Measurements from ENCODE around the gene PALB2. TPM values are rescaled to one million over a fixed set of nuclear protein-coding genes. Genes with fewer than 3 reads are reported as not detected.

The PALB2 gene
- total RNA-seq, 1 experiment from 2014 or later = 40.3 TPM

DNA sequence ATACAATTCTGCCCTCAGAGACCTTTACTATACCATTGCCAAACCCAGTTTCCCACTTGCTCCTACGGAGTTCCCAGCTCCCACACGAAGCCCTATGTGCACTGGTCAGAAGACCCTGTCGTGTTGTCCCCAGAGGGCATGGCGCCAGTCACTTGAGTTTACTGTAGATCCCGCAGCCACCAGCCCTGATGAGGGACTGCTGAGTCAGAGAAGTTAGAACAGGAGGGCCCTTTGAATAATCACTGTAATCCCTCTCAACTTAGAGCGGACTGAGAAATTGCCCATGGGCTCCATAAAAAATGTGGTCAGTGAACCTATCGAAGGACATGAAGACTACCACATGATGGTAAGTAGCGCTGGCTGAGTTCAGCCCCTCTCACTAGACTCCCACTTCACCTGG lies 74.4 kb downstream of the PALB2 start:
- Mint-ChIP-seq H3K9me3 (no peaks in the 10 kb centered on the region), H3K4me3 (no peak overlapping the region), H3K36me3 (ENCODE audit: insufficient read depth in 1 of 3, low read depth in 3 of 3) (peaks cover 55 to 92% (median 89%) of the 10 kb centered on the region in 3 experiments), H3K27ac (no peak overlapping the region), H3K4me1 (no peaks in the 10 kb centered on the region), H3K27me3 (ENCODE audit: low read depth) (no peaks in the 10 kb centered on the region)
- no peaks in the 10 kb centered on the region for H3K23me2 ChIP-seq (ENCODE audit: insufficient read length, low read depth, low read length, poor library complexity, severe bottlenecking)
- no peak overlapping the region for H3K4me2 ChIP-seq (ENCODE audit: insufficient read depth, insufficient read length, low read length)
- no peaks in the 10 kb centered on the region for H3K79me2 ChIP-seq (ENCODE audit: insufficient read depth, low read length)
- H2BK15ac ChIP-seq (ENCODE audit: low read depth, low read length) = no peak overlapping the region
- H2BK20ac ChIP-seq (ENCODE audit: low read depth, low read length, poor library complexity, severe bottlenecking) = no peak overlapping the region
- no peak overlapping the region for H2BK5ac ChIP-seq (ENCODE audit: insufficient read length, low read length)
- no peaks in the 10 kb centered on the region for H4K20me1 ChIP-seq (ENCODE audit: control insufficient read depth, insufficient read depth, insufficient read length)
- no peak overlapping the region for H3K4ac ChIP-seq (ENCODE audit: low read depth, low read length)
- H2AK5ac ChIP-seq (ENCODE audit: insufficient read length, low read length) = no peak overlapping the region
- no peaks in the 10 kb centered on the region for H3K79me1 ChIP-seq (ENCODE audit: insufficient read depth, low read depth, low read length, poor library complexity, severe bottlenecking)
- H3K18ac ChIP-seq (ENCODE audit: insufficient read length, low read depth, low read length) = no peak overlapping the region
- no peaks in the 10 kb centered on the region for H3K4me1 ChIP-seq (ENCODE audit: insufficient read depth, low read length)
- no peak overlapping the region for H3K56ac ChIP-seq (ENCODE audit: insufficient read length, low read depth, low read length)
- H3K27me3 ChIP-seq (ENCODE audit: insufficient read depth, low read length) = no peaks in the 10 kb centered on the region
- H3T11ph ChIP-seq (ENCODE audit: low read length) = no peak overlapping the region
- H3K27ac ChIP-seq (ENCODE audit: insufficient read length, low read depth, low read length) = no peak overlapping the region
- no peak overlapping the region for H3K23ac ChIP-seq (ENCODE audit: insufficient read length, low read depth, low read length)
- no peak overlapping the region for H3K9ac ChIP-seq (ENCODE audit: extremely low read depth, insufficient read length, low read length)
- no peak overlapping the region for H4K91ac ChIP-seq (ENCODE audit: insufficient read length, low read depth, low read length)
- no peak for DNase-seq
- H3K14ac ChIP-seq (ENCODE audit: insufficient read depth, low read length) = no peak overlapping the region
- H2BK12ac ChIP-seq (ENCODE audit: insufficient read length, low read depth, low read length) = no peak overlapping the region
- H4K5ac ChIP-seq (ENCODE audit: insufficient read length, low read depth, low read length) = no peak overlapping the region
- H2BK120ac ChIP-seq (ENCODE audit: low read depth, low read length, poor library complexity, severe bottlenecking) = no peak overlapping the region
- WGBS (ENCODE audit: extremely low coverage, insufficient read length, low lambda C conversion rate) = no CpG with 5 or more reads among the region's 8 CpGs
- H3K9me3 ChIP-seq (ENCODE audit: control insufficient read depth, low read depth, low read length) = no peaks in the 10 kb centered on the region
- TF ChIP-seq CTCF (conservative IDR thresholded peaks at IDR 0.05) = no peak
- no peak overlapping the region for H2AFZ ChIP-seq (ENCODE audit: low read length)
- H4K8ac ChIP-seq (replicated peaks; ENCODE audit: insufficient read length, low read depth, low read length) = no peak overlapping the region
